ENCODE results near the gene GREM2. TPM values are rescaled to one million over a fixed set of nuclear protein-coding genes. Genes with fewer than 3 reads are reported as not detected.

The GREM2 gene
- 0.16 TPM for total RNA-seq
- long read RNA-seq: 0 reads

- no peak for DNase-seq (ENCODE audit: low spot score)
These were observed at the start of gene GREM2 for GRCh38 chr1:240611619-240612480. TSS of gene GREM2 (minus strand) at chr1:240612155. CDS start at chr1:240493475, 118,680 bp downstream.

GRCh38 chr1:240658312-240658960, 46.5 kb upstream of the GREM2 start:
- DNase-seq (ENCODE audit: low spot score): no peak

- DNase-seq (ENCODE audit: low spot score): no peak
These were observed 44.6 kb upstream of the GREM2 start for GRCh38 chr1:240656531-240656930.

GRCh38 chr1:240652961-240653409, 41.0 kb upstream of the GREM2 start:
- DNase-seq (ENCODE audit: low spot score): no peak

GRCh38 chr1:240652549-240652948, 40.6 kb upstream of the GREM2 start:
- no peak for DNase-seq (ENCODE audit: low spot score)

- no peak for DNase-seq (ENCODE audit: low spot score)
These were observed 38.9 kb upstream of the GREM2 start for GRCh38 chr1:240650877-240651276.

GRCh38 chr1:240649733-240650721, 38.1 kb upstream of the GREM2 start:
- no peak for DNase-seq (ENCODE audit: low spot score)

- DNase-seq (ENCODE audit: low spot score): no peak
These were observed 34.8 kb upstream of the GREM2 start for GRCh38 chr1:240646571-240647240.

GRCh38 chr1:240644732-240645131, 32.8 kb upstream of the GREM2 start:
- DNase-seq (ENCODE audit: low spot score): no peak

GRCh38 chr1:240635466-240636256, 23.7 kb upstream of the GREM2 start:
- no peak for DNase-seq (ENCODE audit: low spot score)

GRCh38 chr1:240630409-240630808, 18.5 kb upstream of the GREM2 start:
- DNase-seq (ENCODE audit: low spot score): no peak

GRCh38 chr1:240621249-240621648, 9.3 kb upstream of the GREM2 start:
- DNase-seq (ENCODE audit: low spot score): no peak

GRCh38 chr1:240619906-240620621, 8.1 kb upstream of the GREM2 start:
- no peak for DNase-seq (ENCODE audit: low spot score)

- DNase-seq (ENCODE audit: low spot score): no peak
These were observed 7.4 kb upstream of the GREM2 start for GRCh38 chr1:240619357-240619756.

GRCh38 chr1:240618946-240619345, 7.0 kb upstream of the GREM2 start:
- no peak for DNase-seq (ENCODE audit: low spot score)

- no peak for DNase-seq (ENCODE audit: low spot score)
These were observed 4.1 kb upstream of the GREM2 start for GRCh38 chr1:240616018-240616417.

GRCh38 chr1:240613356-240614142, 1.6 kb upstream of the GREM2 start:
- no peak for DNase-seq (ENCODE audit: low spot score)

- DNase-seq (ENCODE audit: low spot score): no peak
These were observed 856 bp upstream of the GREM2 start for GRCh38 chr1:240612811-240613210.
